Activated CD8-positive, alpha-beta T cell treated with anti-CD3 and anti-CD28 coated beads for 36 hours (primary cell): Measurements from ENCODE around the gene MAPKAPK5. TPM values are rescaled to one million over a fixed set of nuclear protein-coding genes. Genes with fewer than 3 reads are reported as not detected.
A peak's percentile ranks its signal among the peaks of the same experiment; 100 is the strongest.
"Not testable (repeated sequence)": the region's sequence is repeated elsewhere in the genome, so short reads cannot be mapped to it uniquely, and the experiment has no call there.

Experiments
- ATAC-seq: fragments of 200-7000 bp; cut with Tn5 transposase; one replicate; pipeline ENCODE4 v1.10.0; 2021; ENCODE audit warnings: mild to moderate bottlenecking, moderate library complexity
- CTCF ChIA-PET: fragments of 350-600 bp; sonication (Branson Sonifier 250); formaldehyde crosslinking; loops from one replicate; lab custom pipeline; 2021; ENCODE audit warnings: antibody characterized with exemption; lab: Charles Lee
- POLR2A ChIA-PET: fragments of 350-600 bp; sonication (Branson Sonifier 250); formaldehyde crosslinking; loops from one replicate; lab custom pipeline; 2021; ENCODE audit warnings: antibody characterized with exemption; lab: Charles Lee
- DNase-seq: peaks from one replicate; pipeline ENCODE4 v3.0.0-alpha.2; 2020
- H3K27ac Mint-ChIP-seq: one replicate; pipeline ENCODE4 v1.8.0; 2021; ENCODE audit warnings: mild to moderate bottlenecking, mixed read lengths
- H3K27me3 Mint-ChIP-seq: one replicate; pipeline ENCODE4 v1.8.0; 2021; ENCODE audit warnings: mixed read lengths
- H3K36me3 Mint-ChIP-seq: one replicate; pipeline ENCODE4 v1.8.0; 2021; ENCODE audit warnings: low read depth, mixed read lengths
- H3K4me1 Mint-ChIP-seq: one replicate; pipeline ENCODE4 v1.8.0; 2021; ENCODE audit warnings: low read depth, mixed read lengths
- H3K4me3 Mint-ChIP-seq: one replicate; pipeline ENCODE4 v1.8.0; 2021; ENCODE audit warnings: mild to moderate bottlenecking, moderate library complexity, mixed read lengths
- H3K9me3 Mint-ChIP-seq: one replicate; pipeline ENCODE4 v1.8.0; 2021; ENCODE audit warnings: mixed read lengths
- intact Hi-C: fragments of 100-400 bp; cut with micrococcal nuclease; formaldehyde crosslinking; loops from one replicate; pipeline ENCODE4 v1.10.0; 2022
- total RNA-seq, 2 experiments: library from RNA; stranded (reverse); gene quantifications; one replicate each; pipeline ENCODE4 v1.2.3, GENCODE V29; 2021
- TF ChIP-seq, protein P1 (sequence below): fragments of 200-600 bp; IDR thresholded peaks from one replicate; pipeline ENCODE4 v1.8.0; 2022; ENCODE audit warnings: antibody characterized with exemption, mild to moderate bottlenecking

The MAPKAPK5 gene
- total RNA-seq, 2 experiments from 2014 or later, result 54.3 to 64.2 TPM

DNA sequence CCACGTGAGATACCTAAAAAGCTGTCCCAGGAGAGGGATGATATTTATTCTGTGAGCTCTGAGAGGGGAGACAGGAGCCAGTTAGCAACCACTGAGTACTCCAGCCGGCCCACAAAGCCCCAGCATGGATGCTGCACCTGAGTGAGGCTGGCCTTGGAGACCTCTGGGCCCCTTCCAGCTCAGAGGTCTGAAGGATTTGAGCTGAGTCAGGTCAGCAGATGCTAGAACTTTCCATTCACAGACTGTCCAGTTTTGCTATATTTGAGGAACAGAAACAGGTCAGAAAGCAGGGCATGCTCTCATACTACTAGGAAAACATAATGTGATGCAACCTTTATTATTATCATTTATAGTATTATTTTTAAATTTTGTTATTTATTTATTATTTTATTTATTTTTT lies 15.0 kb upstream of the MAPKAPK5 start:
- Mint-ChIP-seq H3K4me1 (no peaks in the 10 kb centered on the region), H3K9me3 (no peaks in the 10 kb centered on the region), H3K36me3 (no peaks in the 10 kb centered on the region), H3K4me3 (no peak overlapping the region), H3K27me3 (peaks cover 6% of the 10 kb centered on the region), H3K27ac (no peak overlapping the region)
- ATAC-seq, result no peak
- ChIA-PET POLR2A (interaction anchor here (1.0 kb wide), 1 partner anchor 15 kb away, joined by 5 read pairs; the partner anchor contains the start of gene MAPKAPK5), CTCF (interaction anchor here (1.4 to 1.6 kb wide), 2 partner anchors 10 to 15 kb away, joined by 4 to 6 read pairs; no protein-coding TSS in a partner anchor)
- no peak for DNase-seq
- TF ChIP-seq, protein P1, sequence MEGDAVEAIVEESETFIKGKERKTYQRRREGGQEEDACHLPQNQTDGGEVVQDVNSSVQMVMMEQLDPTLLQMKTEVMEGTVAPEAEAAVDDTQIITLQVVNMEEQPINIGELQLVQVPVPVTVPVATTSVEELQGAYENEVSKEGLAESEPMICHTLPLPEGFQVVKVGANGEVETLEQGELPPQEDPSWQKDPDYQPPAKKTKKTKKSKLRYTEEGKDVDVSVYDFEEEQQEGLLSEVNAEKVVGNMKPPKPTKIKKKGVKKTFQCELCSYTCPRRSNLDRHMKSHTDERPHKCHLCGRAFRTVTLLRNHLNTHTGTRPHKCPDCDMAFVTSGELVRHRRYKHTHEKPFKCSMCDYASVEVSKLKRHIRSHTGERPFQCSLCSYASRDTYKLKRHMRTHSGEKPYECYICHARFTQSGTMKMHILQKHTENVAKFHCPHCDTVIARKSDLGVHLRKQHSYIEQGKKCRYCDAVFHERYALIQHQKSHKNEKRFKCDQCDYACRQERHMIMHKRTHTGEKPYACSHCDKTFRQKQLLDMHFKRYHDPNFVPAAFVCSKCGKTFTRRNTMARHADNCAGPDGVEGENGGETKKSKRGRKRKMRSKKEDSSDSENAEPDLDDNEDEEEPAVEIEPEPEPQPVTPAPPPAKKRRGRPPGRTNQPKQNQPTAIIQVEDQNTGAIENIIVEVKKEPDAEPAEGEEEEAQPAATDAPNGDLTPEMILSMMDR, result no peak
- intact Hi-C loops, result no loop called here

DNA sequence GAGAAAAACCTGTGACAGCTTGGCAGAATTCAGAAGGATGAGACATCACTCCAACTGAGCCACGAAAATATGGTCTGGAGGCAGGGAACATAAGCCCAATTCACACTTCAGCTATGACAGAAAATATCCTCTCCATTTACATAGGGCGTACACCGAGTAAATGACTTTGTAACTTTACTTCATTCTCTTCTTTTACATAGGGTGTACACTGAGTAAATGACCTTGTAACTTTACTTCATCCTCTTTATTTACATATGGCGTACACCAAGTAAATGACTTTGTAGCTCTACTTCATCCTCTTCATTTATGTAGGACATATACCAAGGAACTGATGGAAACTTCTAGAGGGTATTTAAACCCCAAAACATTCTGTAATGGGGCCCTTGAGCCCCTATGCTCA lies 14.1 kb upstream of the MAPKAPK5 start:
- POLR2A ChIA-PET, result interaction anchor here (0.6 to 1.0 kb wide), 2 partner anchors 14 to 172 kb away, joined by 5 read pairs; partner anchors contain the start of gene MAPKAPK5
- H3K36me3 Mint-ChIP-seq, result no peaks in the 10 kb centered on the region
- H3K4me3 Mint-ChIP-seq, result no peak overlapping the region
- no peak for DNase-seq
- peaks cover 5% of the 10 kb centered on the region for H3K27me3 Mint-ChIP-seq
- no peak overlapping the region for H3K27ac Mint-ChIP-seq
- no peak for ATAC-seq
- H3K9me3 Mint-ChIP-seq, result peaks cover 4% of the 10 kb centered on the region
- CTCF ChIA-PET, result interaction anchor here (1.4 kb wide), 1 partner anchor 16 kb away, joined by 6 read pairs; no protein-coding TSS in a partner anchor
- TF ChIP-seq, protein P1, result no peak
- intact Hi-C loops, result no loop called here
- no peaks in the 10 kb centered on the region for H3K4me1 Mint-ChIP-seq

DNA sequence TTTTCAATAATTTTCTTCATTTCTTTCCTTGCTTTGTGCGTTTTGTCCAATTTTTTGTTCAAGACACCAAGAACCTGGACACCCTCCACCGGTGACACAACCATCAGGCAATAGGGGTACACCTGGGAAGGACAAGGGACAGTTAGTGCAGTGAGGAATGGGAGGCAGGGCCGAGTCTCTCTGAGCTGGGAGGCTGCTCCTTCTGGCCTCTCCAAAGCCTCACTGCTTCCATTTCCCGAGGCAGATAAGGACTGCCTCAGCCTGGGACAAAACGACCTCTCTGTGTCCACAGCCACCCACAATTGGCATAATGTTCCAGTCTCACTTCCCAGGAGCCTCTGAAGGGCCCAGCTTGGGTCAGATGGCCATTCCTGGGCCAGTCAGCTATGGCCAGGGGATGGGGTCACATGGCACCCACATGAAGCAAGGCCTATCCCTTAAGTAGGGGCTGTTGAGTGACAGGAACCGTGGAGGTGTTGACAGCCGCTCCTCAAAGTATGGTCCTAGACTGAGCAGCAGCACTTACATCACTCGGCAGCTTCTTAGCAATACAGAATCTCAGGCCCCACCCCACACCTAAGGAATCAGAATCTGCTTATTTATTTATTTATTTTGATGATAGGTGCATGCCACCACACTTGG lies 13.6 kb upstream of the MAPKAPK5 start:
- H3K27ac Mint-ChIP-seq, result no peak overlapping the region
- TF ChIP-seq, protein P1, result no peak
- no peak for DNase-seq
- H3K36me3 Mint-ChIP-seq, result no peaks in the 10 kb centered on the region
- intact Hi-C loops, result no loop called here
- peaks cover 1% of the 10 kb centered on the region for H3K27me3 Mint-ChIP-seq
- H3K9me3 Mint-ChIP-seq, result peaks cover 4% of the 10 kb centered on the region
- POLR2A ChIA-PET, result interaction anchor here (1.0 kb wide), 1 partner anchor 14 kb away, joined by 5 read pairs; the partner anchor contains the start of gene MAPKAPK5
- ATAC-seq, result no peak
- no peaks in the 10 kb centered on the region for H3K4me1 Mint-ChIP-seq
- H3K4me3 Mint-ChIP-seq, result no peak overlapping the region
- CTCF ChIA-PET, result no interaction called here

DNA sequence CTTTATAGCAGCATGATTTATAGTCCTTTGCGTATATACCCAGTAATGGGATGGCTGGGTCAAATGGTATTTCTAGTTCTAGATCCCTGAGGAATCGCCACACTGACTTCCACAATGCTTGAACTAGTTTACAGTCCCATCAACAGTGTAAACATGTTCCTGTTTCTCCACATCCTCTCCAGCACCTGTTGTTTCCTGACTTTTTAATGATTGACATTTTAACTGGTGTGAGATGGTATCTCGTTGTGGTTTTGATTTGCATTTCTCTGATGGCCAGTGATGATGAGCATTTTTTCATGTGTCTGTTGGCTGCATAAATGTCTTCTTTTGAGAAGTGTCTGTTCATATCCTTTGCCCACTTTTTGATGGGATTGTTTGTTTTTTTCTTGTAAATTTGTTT lies 12.4 kb upstream of the MAPKAPK5 start:
- H3K9me3 Mint-ChIP-seq, H3K27ac Mint-ChIP-seq, H3K36me3 Mint-ChIP-seq, intact Hi-C loops, POLR2A ChIA-PET, H3K4me1 Mint-ChIP-seq, H3K27me3 Mint-ChIP-seq, DNase-seq, ATAC-seq, H3K4me3 Mint-ChIP-seq, CTCF ChIA-PET: not testable (repeated sequence)

DNA sequence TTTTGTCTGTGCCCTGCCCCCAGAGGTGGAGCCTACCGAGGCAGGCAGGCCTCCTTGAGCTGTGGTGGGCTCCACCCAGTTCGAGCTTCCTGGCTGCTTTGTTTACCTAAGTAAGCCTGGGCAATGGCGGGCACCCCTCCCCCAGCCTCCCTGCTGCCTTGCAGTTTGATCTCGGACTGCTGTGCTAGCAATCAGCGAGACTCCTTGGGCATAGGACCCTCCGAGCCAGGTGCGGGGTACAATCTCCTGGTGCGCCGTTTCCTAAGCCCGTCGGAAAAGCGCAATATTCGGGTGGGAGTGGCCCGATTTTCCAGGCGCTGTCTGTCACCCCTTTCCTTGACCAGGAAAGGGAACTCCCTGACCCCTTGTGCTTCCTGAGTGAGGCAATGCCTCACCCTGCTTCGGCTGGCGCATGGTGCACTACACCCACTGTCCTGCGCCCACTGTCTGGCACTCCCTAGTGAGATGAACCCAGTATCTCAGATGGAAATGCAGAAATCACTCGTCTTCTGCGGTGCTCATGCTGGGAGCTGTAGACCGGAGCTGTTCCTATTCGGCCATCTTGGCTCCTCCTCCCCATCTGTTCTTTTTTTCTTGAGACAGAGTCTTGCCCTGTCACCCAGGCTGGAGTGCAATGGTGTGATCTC lies 7.2 kb upstream of the MAPKAPK5 start:
- peak; percentile 21 for DNase-seq
- intact Hi-C loops, H3K9me3 Mint-ChIP-seq, ATAC-seq, H3K27me3 Mint-ChIP-seq, H3K4me3 Mint-ChIP-seq, H3K27ac Mint-ChIP-seq: not testable (repeated sequence)
- peaks cover 17% of the 10 kb centered on the region for H3K36me3 Mint-ChIP-seq
- CTCF ChIA-PET, result interaction anchor here (1.6 kb wide), 1 partner anchor 22 kb away, joined by 3 read pairs; no protein-coding TSS in a partner anchor
- peaks cover 22% of the 10 kb centered on the region for H3K4me1 Mint-ChIP-seq
- POLR2A ChIA-PET, result interaction anchor here (0.7 kb wide), 1 partner anchor 585 kb away, joined by 3 read pairs; no protein-coding TSS in a partner anchor

DNA sequence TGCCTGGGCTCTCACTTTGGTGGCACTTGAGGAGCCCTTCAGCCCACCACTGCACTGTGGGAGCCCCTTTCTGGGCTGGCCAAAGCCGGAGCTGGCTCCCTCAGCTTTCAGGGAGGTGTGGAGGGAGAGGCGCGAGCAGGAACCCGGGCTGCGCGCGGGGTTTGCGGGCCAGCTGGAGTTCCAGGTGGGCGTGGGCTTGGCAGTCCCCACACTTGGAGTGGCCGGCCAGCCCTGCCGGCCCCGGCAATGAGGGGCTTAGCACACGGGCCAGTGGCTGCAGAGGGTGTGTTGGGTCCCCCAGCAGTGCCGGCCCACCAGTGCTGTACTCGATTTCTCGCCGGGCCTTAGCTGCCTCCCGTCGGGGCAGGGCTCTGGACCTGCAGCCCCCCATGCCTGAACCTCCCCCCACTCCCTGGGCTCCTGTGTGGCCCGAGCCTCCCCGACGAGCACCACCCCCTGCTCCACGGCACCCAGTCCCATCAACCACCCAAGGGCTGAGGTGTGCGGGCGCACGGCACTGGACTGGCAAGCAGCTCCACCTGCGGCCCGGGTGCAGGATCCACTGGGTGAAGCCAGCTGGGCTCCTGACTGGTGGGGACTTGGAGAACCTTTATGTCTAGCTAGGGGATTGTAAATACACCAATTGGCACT lies 6.4 kb upstream of the MAPKAPK5 start:
- ATAC-seq, intact Hi-C loops, DNase-seq, POLR2A ChIA-PET, H3K27ac Mint-ChIP-seq, H3K9me3 Mint-ChIP-seq, H3K27me3 Mint-ChIP-seq, H3K4me3 Mint-ChIP-seq: not testable (repeated sequence)
- Mint-ChIP-seq H3K4me1 (peaks cover 28% of the 10 kb centered on the region), H3K36me3 (peaks cover 25% of the 10 kb centered on the region)
- CTCF ChIA-PET, result interaction anchor here (1.0 to 1.6 kb wide), 2 partner anchors 20 to 22 kb away, joined by 3 read pairs; no protein-coding TSS in a partner anchor
